HL-60 (cell line): ENCODE measurements around the gene OR11L1.

ENCODE experiments used
- DNase-seq, 2 experiments: peaks; one replicate each; pipeline ENCODE4 v3.0.0-alpha.2; 2010 to 2020; ENCODE audit warnings: low read depth in 1 of 2, low spot score in 1 of 2
- H3K27ac ChIP-seq: fragments of 250-450 bp; sonication (Bioruptor Pico); replicated peaks from 2 replicates; pipeline ENCODE4 v1.5.1; 2020; ENCODE audit warnings: mild to moderate bottlenecking, moderate library complexity
- H3K27me3 ChIP-seq: fragments of 250-450 bp; sonication (Bioruptor Pico); 2 replicates; pipeline ENCODE4 v1.5.1; 2021; ENCODE audit warnings: mild to moderate bottlenecking, moderate library complexity; ENCODE audit not compliant: insufficient read depth, poor library complexity, severe bottlenecking
- H3K4me3 ChIP-seq: replicated peaks from 2 replicates; pipeline ENCODE4 v1.5.1; 2011; ENCODE audit warnings: mild to moderate bottlenecking, control low read depth, low read length; ENCODE audit not compliant: insufficient read depth
- GABPA ChIP-seq: IDR thresholded peaks from 2 replicates; pipeline ENCODE4 v1.6.1; 2012; ENCODE audit warnings: low read depth
- POLR2AphosphoS5 ChIP-seq: IDR thresholded peaks from 2 replicates; pipeline ENCODE4 v1.6.1; 2012; ENCODE audit warnings: low read depth
- REST ChIP-seq: IDR thresholded peaks from 2 replicates; pipeline ENCODE4 v1.6.1; 2012; ENCODE audit warnings: low read depth; ENCODE audit not compliant: insufficient replicate concordance
- SPI1 ChIP-seq: IDR thresholded peaks from 2 replicates; pipeline ENCODE4 v1.6.1; 2012; ENCODE audit warnings: low read depth, mild to moderate bottlenecking, borderline replicate concordance
- TF ChIP-seq, protein P1 (sequence below): IDR thresholded peaks from one replicate; pipeline ENCODE4 v1.5.1; 2011; ENCODE audit warnings: low read length, control low read depth, inconsistent platforms; ENCODE audit not compliant: insufficient read depth

The OR11L1 gene

GRCh38 chr1:247822060-247822459 is 19.6 kb downstream of the OR11L1 start:
- TF ChIP-seq, protein P1, sequence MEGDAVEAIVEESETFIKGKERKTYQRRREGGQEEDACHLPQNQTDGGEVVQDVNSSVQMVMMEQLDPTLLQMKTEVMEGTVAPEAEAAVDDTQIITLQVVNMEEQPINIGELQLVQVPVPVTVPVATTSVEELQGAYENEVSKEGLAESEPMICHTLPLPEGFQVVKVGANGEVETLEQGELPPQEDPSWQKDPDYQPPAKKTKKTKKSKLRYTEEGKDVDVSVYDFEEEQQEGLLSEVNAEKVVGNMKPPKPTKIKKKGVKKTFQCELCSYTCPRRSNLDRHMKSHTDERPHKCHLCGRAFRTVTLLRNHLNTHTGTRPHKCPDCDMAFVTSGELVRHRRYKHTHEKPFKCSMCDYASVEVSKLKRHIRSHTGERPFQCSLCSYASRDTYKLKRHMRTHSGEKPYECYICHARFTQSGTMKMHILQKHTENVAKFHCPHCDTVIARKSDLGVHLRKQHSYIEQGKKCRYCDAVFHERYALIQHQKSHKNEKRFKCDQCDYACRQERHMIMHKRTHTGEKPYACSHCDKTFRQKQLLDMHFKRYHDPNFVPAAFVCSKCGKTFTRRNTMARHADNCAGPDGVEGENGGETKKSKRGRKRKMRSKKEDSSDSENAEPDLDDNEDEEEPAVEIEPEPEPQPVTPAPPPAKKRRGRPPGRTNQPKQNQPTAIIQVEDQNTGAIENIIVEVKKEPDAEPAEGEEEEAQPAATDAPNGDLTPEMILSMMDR: no peak
- TF ChIP-seq REST (no peak), SPI1 (no peak), POLR2AphosphoS5 (no peak), GABPA (no peak)
- H3K27ac ChIP-seq: no peak overlapping the region

GRCh38 chr1:247812637-247813036 is 29.1 kb downstream of the OR11L1 start:
- H3K4me3 ChIP-seq: no peak overlapping the region
- H3K27ac ChIP-seq: no peak overlapping the region
- DNase-seq: no peak
- H3K27me3 ChIP-seq: no peaks in the 10 kb centered on the region
- no peak for TF ChIP-seq POLR2AphosphoS5
- TF ChIP-seq GABPA: no peak
- TF ChIP-seq SPI1: no peak
- no peak for TF ChIP-seq REST
- TF ChIP-seq, protein P1: no peak

More at GRCh38 chr1:247822060-247822459, 19.6 kb downstream of the OR11L1 start:
- Histone ChIP-seq H3K27me3 (no peaks in the 10 kb centered on the region), H3K4me3 (no peak overlapping the region)
- DNase-seq: no peak

DNA sequence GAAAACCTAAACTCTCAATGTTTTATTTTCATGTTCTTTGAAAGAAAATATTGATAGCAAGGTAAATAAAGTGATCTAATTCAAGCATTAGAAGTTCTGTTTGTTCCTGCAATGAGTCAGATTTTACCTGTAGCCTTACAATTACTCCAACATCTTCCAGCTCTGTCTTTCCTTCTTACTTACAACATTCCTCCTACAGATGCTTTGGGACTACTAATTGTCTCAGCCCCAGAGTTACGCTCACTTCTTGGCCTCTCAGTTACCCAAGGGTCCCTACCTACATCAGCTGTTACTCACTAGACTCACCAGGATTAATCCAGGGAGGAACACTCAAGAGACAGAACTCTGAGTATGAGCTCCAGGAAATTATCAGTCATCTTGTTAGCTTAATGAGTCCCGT is 44.2 kb downstream of the OR11L1 start:
- H3K27me3 ChIP-seq: no peaks in the 10 kb centered on the region
- no peak overlapping the region for H3K4me3 ChIP-seq
- H3K27ac ChIP-seq: no peak overlapping the region
- DNase-seq: no peak
- TF ChIP-seq GABPA (no peak), SPI1 (no peak), POLR2AphosphoS5 (no peak), REST (no peak)
- TF ChIP-seq, protein P1: no peak
